ENCODE results near the gene SLC25A25. TPM values are rescaled to one million over a fixed set of nuclear protein-coding genes. Genes with fewer than 3 reads are reported as not detected.

The SLC25A25 gene
- total RNA-seq, 1 experiment from 2014 or later: 18.5 TPM

- TF ChIP-seq CTCF (IDR thresholded peaks at IDR 0.05; ENCODE audit: insufficient read depth in 1 of 2, low read depth in 1 of 2, low read length in 1 of 2, severe bottlenecking in 1 of 2, unreplicated experiment in 1 of 2): no peak
- Mint-ChIP-seq H3K4me3 (ENCODE audit: unreplicated experiment) (no peak overlapping the region), H3K4me1 (ENCODE audit: low read depth, unreplicated experiment) (peaks cover 8% of the 10 kb centered on the region), H3K27me3 (ENCODE audit: insufficient read depth, unreplicated experiment) (no peaks in the 10 kb centered on the region), H3K27ac (ENCODE audit: unreplicated experiment) (no peak overlapping the region), H3K36me3 (ENCODE audit: insufficient read depth, unreplicated experiment) (peaks cover 85% of the 10 kb centered on the region), H3K9me3 (ENCODE audit: unreplicated experiment) (no peaks in the 10 kb centered on the region)
- DNase-seq: no peak
- ChIA-PET POLR2A (interaction anchor here (0.5 kb wide), 1 partner anchor 174 kb away, joined by 3 read pairs; the partner anchor contains the start of genes GOLGA2 and SWI5), CTCF (no interaction called here)
- Histone ChIP-seq H3K4me3 (ENCODE audit: low read depth, low read length) (no peak overlapping the region), H3K36me3 (ENCODE audit: control insufficient read depth, insufficient read depth, low read length) (peaks cover 8% of the 10 kb centered on the region; the same call in 1 of the 2 replicates), H3K4me1 (peaks cover 31% of the 10 kb centered on the region), H3K27me3 (replicated peaks; ENCODE audit: control insufficient read depth, insufficient read depth, low read length) (no peaks in the 10 kb centered on the region), H3K9me3 (no peaks in the 10 kb centered on the region)
- intact Hi-C loops (cut with micrococcal nuclease; ENCODE audit: unreplicated experiment): no loop called here
- BruUV-seq (replicated peaks): no TSS peak
These were observed 33.7 kb downstream of the SLC25A25 start for GRCh38 chr9:128101690-128102089.

GRCh38 chr9:128102196-128102595 lies 34.2 kb downstream of the SLC25A25 start:
- no peak overlapping the region for H3K27ac Mint-ChIP-seq (ENCODE audit: unreplicated experiment)
- Histone ChIP-seq H3K4me1 (peaks cover 26% of the 10 kb centered on the region), H3K36me3 (ENCODE audit: control insufficient read depth, insufficient read depth, low read length) (peaks cover 8% of the 10 kb centered on the region; the same call in 1 of the 2 replicates)

GRCh38 chr9:128102861-128103588 lies 35.0 kb downstream of the SLC25A25 start:
- no TSS peak for BruUV-seq (replicated peaks)
- peaks cover 10% of the 10 kb centered on the region for H3K4me1 Mint-ChIP-seq (ENCODE audit: low read depth, unreplicated experiment)
- no peak overlapping the region for H3K4me3 ChIP-seq (ENCODE audit: low read depth, low read length)
- H3K9me3 Mint-ChIP-seq (ENCODE audit: unreplicated experiment): no peaks in the 10 kb centered on the region
- peaks cover 96% of the 10 kb centered on the region for H3K36me3 Mint-ChIP-seq (ENCODE audit: insufficient read depth, unreplicated experiment)
- H3K27ac Mint-ChIP-seq (ENCODE audit: unreplicated experiment): peak overlapping the region; percentile 55
- H3K9me3 ChIP-seq: no peaks in the 10 kb centered on the region
- intact Hi-C loops (cut with micrococcal nuclease; ENCODE audit: unreplicated experiment): no loop called here
- H3K4me3 Mint-ChIP-seq (ENCODE audit: unreplicated experiment): peak overlapping the region; percentile 42
- no peaks in the 10 kb centered on the region for H3K27me3 Mint-ChIP-seq (ENCODE audit: insufficient read depth, unreplicated experiment)
- peaks cover 21% of the 10 kb centered on the region for H3K4me1 ChIP-seq
- ChIA-PET POLR2A (no interaction called here), CTCF (interaction anchor here (1.0 kb wide), 1 partner anchor 12 kb away, joined by 3 read pairs; no protein-coding TSS in a partner anchor)
- TF ChIP-seq CTCF (IDR thresholded peaks at IDR 0.05; ENCODE audit: insufficient read depth in 1 of 2, low read depth in 1 of 2, low read length in 1 of 2, severe bottlenecking in 1 of 2, unreplicated experiment in 1 of 2): no peak
- DNase-seq: no peak
- peaks cover 8% of the 10 kb centered on the region; the same call in 1 of the 2 replicates for H3K36me3 ChIP-seq (ENCODE audit: control insufficient read depth, insufficient read depth, low read length)
- no peaks in the 10 kb centered on the region for H3K27me3 ChIP-seq (replicated peaks; ENCODE audit: control insufficient read depth, insufficient read depth, low read length)

More at GRCh38 chr9:128102196-128102595, 34.2 kb downstream of the SLC25A25 start:
- H3K9me3 Mint-ChIP-seq (ENCODE audit: unreplicated experiment): no peaks in the 10 kb centered on the region
- TF ChIP-seq CTCF (IDR thresholded peaks at IDR 0.05; ENCODE audit: insufficient read depth in 1 of 2, low read depth in 1 of 2, low read length in 1 of 2, severe bottlenecking in 1 of 2, unreplicated experiment in 1 of 2): no peak
- peaks cover 90% of the 10 kb centered on the region for H3K36me3 Mint-ChIP-seq (ENCODE audit: insufficient read depth, unreplicated experiment)
- peaks cover 5% of the 10 kb centered on the region for H3K4me1 Mint-ChIP-seq (ENCODE audit: low read depth, unreplicated experiment)
- CTCF ChIA-PET: no interaction called here
- Histone ChIP-seq H3K4me3 (ENCODE audit: low read depth, low read length) (no peak overlapping the region), H3K9me3 (no peaks in the 10 kb centered on the region), H3K27me3 (replicated peaks; ENCODE audit: control insufficient read depth, insufficient read depth, low read length) (no peaks in the 10 kb centered on the region)
- intact Hi-C loops (cut with micrococcal nuclease; ENCODE audit: unreplicated experiment): no loop called here
- POLR2A ChIA-PET: interaction anchor here (0.5 to 0.6 kb wide), 2 partner anchors 117 to 174 kb away, joined by 3 to 4 read pairs; partner anchors contain the start of genes GOLGA2 and SWI5
- no peaks in the 10 kb centered on the region for H3K27me3 Mint-ChIP-seq (ENCODE audit: insufficient read depth, unreplicated experiment)
- BruUV-seq (replicated peaks): no TSS peak
- no peak overlapping the region for H3K4me3 Mint-ChIP-seq (ENCODE audit: unreplicated experiment)
- no peak for DNase-seq

Measured in Caco-2 (cell line).